Loucy (cell line): ENCODE measurements around the gene KLK4.

ENCODE experiments used
- H2AFZ ChIP-seq: fragments of 200-600 bp; sonication (generic); 2 replicates; pipeline ENCODE4 v1.6.0; 2016; ENCODE audit warnings: antibody characterized with exemption, mild to moderate bottlenecking, low read length, moderate library complexity
- H3F3A ChIP-seq: fragments of 200-600 bp; 2 replicates; pipeline ENCODE4 v1.6.0; 2016; ENCODE audit warnings: antibody characterized with exemption, low read depth, mild to moderate bottlenecking
- H3K27me3 ChIP-seq: fragments of 200-600 bp; sonication (generic); 2 replicates; pipeline ENCODE4 v1.6.1; 2014; ENCODE audit warnings: low read length, mild to moderate bottlenecking; ENCODE audit not compliant: insufficient read depth, poor library complexity, severe bottlenecking
- H3K36me3 ChIP-seq: fragments of 200-600 bp; sonication (generic); 2 replicates; pipeline ENCODE4 v1.6.1; 2016; ENCODE audit warnings: low read length; ENCODE audit not compliant: insufficient read depth
- H3K4me1 ChIP-seq: fragments of 200-600 bp; sonication (generic); 2 replicates; pipeline ENCODE4 v1.5.1; 2014; ENCODE audit warnings: low read length, mild to moderate bottlenecking; ENCODE audit not compliant: insufficient read depth, poor library complexity, severe bottlenecking
- H3K4me2 ChIP-seq: fragments of 200-600 bp; sonication (generic); 2 replicates; pipeline ENCODE4 v1.6.0; 2014; ENCODE audit warnings: antibody characterized with exemption, low read length, low read depth, mild to moderate bottlenecking; ENCODE audit not compliant: poor library complexity, severe bottlenecking
- H3K4me3 ChIP-seq: fragments of 200-600 bp; sonication (generic); 2 replicates; pipeline ENCODE4 v1.5.1; 2014; ENCODE audit warnings: low read length, mild to moderate bottlenecking, mixed read lengths; ENCODE audit not compliant: poor library complexity, severe bottlenecking
- H3K79me2 ChIP-seq: fragments of 200-600 bp; sonication (generic); 2 replicates; pipeline ENCODE4 v1.6.1; 2014; ENCODE audit warnings: low read length; ENCODE audit not compliant: insufficient read depth
- H3K9ac ChIP-seq: fragments of 200-600 bp; sonication (generic); 2 replicates; pipeline ENCODE4 v1.6.0; 2014; ENCODE audit warnings: mild to moderate bottlenecking, low read depth, low read length, moderate library complexity; ENCODE audit not compliant: poor library complexity, severe bottlenecking
- H3K9me2 ChIP-seq: fragments of 200-600 bp; sonication (generic); replicated peaks from 2 replicates; pipeline ENCODE4 v1.6.1; 2016; ENCODE audit warnings: low read depth, low read length, mixed read lengths
- H3K9me3 ChIP-seq: fragments of 200-600 bp; sonication (generic); 2 replicates; pipeline ENCODE4 v1.6.1; 2014; ENCODE audit warnings: mild to moderate bottlenecking, antibody characterized with exemption, low read length, low read depth; ENCODE audit not compliant: insufficient read depth
- H4K20me1 ChIP-seq: fragments of 200-600 bp; sonication (generic); 2 replicates; pipeline ENCODE4 v1.6.0; 2014; ENCODE audit warnings: antibody characterized with exemption, low read length, mild to moderate bottlenecking; ENCODE audit not compliant: insufficient read depth, poor library complexity, severe bottlenecking
- CTCF ChIP-seq: fragments of 200-600 bp; sonication (generic); conservative IDR thresholded peaks from 2 replicates; pipeline ENCODE4 v1.5.1; 2014; ENCODE audit warnings: mild to moderate bottlenecking, antibody characterized with exemption, low read length
- EZH2phosphoT487 ChIP-seq: fragments of 200-600 bp; IDR thresholded peaks from 2 replicates; pipeline ENCODE4 v1.6.1; 2018; ENCODE audit warnings: antibody characterized with exemption, mild to moderate bottlenecking, moderate library complexity, borderline replicate concordance

The KLK4 gene

DNA sequence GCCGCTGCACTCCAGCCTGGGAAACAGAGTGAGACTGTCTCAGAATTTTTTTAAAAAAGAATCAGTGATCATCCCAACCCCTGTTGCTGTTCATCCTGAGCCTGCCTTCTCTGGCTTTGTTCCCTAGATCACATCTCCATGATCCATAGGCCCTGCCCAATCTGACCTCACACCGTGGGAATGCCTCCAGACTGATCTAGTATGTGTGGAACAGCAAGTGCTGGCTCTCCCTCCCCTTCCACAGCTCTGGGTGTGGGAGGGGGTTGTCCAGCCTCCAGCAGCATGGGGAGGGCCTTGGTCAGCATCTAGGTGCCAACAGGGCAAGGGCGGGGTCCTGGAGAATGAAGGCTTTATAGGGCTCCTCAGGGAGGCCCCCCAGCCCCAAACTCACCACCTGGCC, 38.1 kb downstream of the KLK4 start, which contains the start of gene KLK2:
TSS of gene KLK2 (plus strand) at position 384 of the 400 bp plus-strand sequence. CDS start 35 bp downstream, outside the sequence.
- Histone ChIP-seq H4K20me1 (no peaks in the 10 kb centered on the region), H3K79me2 (no peaks in the 10 kb centered on the region), H2AFZ (no peak within 1 kb of the TSS), H3K27me3 (no peaks in the 10 kb centered on the region), H3F3A (no peaks in the 10 kb centered on the region), H3K9me2 (no peaks in the 10 kb centered on the region), H3K9ac (no peak within 1 kb of the TSS), H3K4me2 (no peak within 1 kb of the TSS), H3K36me3 (no peaks in the 10 kb centered on the region), H3K4me3 (no peak within 1 kb of the TSS), H3K4me1 (no peaks in the 10 kb centered on the region), H3K9me3 (no peaks in the 10 kb centered on the region)
- TF ChIP-seq CTCF (no peak), EZH2phosphoT487 (no peak)

GRCh38 chr19:50870417-50871089, 40.6 kb downstream of the KLK4 start:
- H2AFZ ChIP-seq: no peak overlapping the region
- no peaks in the 10 kb centered on the region for H3K79me2 ChIP-seq
- no peaks in the 10 kb centered on the region for H3F3A ChIP-seq
- H4K20me1 ChIP-seq: no peaks in the 10 kb centered on the region
- H3K27me3 ChIP-seq: no peaks in the 10 kb centered on the region
- no peaks in the 10 kb centered on the region for H3K9me2 ChIP-seq
- no peak overlapping the region for H3K4me2 ChIP-seq
- TF ChIP-seq EZH2phosphoT487 (no peak), CTCF (no peak)
- no peaks in the 10 kb centered on the region for H3K4me1 ChIP-seq
- no peaks in the 10 kb centered on the region for H3K36me3 ChIP-seq
- H3K9ac ChIP-seq: no peak overlapping the region
- H3K4me3 ChIP-seq: no peak overlapping the region
- H3K9me3 ChIP-seq: no peaks in the 10 kb centered on the region

- no peaks in the 10 kb centered on the region for H3K9me2 ChIP-seq
- H3K9me3 ChIP-seq: no peaks in the 10 kb centered on the region
- H3K4me3 ChIP-seq: no peak overlapping the region
- H3K4me1 ChIP-seq: no peaks in the 10 kb centered on the region
- TF ChIP-seq CTCF: no peak
- TF ChIP-seq EZH2phosphoT487: no peak
- H3K36me3 ChIP-seq: no peaks in the 10 kb centered on the region
- no peak overlapping the region for H3K4me2 ChIP-seq
- no peaks in the 10 kb centered on the region for H3K27me3 ChIP-seq
- H2AFZ ChIP-seq: no peak overlapping the region
- H3F3A ChIP-seq: no peaks in the 10 kb centered on the region
- no peaks in the 10 kb centered on the region for H4K20me1 ChIP-seq
- H3K79me2 ChIP-seq: no peaks in the 10 kb centered on the region
- no peak overlapping the region for H3K9ac ChIP-seq
Measured at GRCh38 chr19:50869479-50869878, 41.7 kb downstream of the KLK4 start.
